WTC11 (cell line): Measurements from ENCODE around the gene ANGEL1.

ENCODE experiments used
- FOXJ3 ChIP-seq: sonication (generic); formaldehyde crosslinking; IDR thresholded peaks from 2 replicates; pipeline ENCODE4 v1.9.0; 2021; ENCODE audit warnings: missing genetic modification reagents, mild to moderate bottlenecking, borderline replicate concordance
- JUN ChIP-seq: sonication (generic); formaldehyde crosslinking; IDR thresholded peaks from 2 replicates; pipeline ENCODE4 v1.8.0; 2023; ENCODE audit warnings: mild to moderate bottlenecking, missing genetic modification reagents
- MXD4 ChIP-seq: fragments of 250-450 bp; sonication (Bioruptor Pico); IDR thresholded peaks from 2 replicates; pipeline ENCODE4 v1.8.0; 2021; ENCODE audit warnings: mild to moderate bottlenecking, moderate library complexity, borderline replicate concordance
- NFE2L1 ChIP-seq: sonication (generic); formaldehyde crosslinking; IDR thresholded peaks from 2 replicates; pipeline ENCODE4 v1.8.1; 2023; ENCODE audit warnings: missing genetic modification reagents
- NR2C2 ChIP-seq: sonication (generic); formaldehyde crosslinking; IDR thresholded peaks from 2 replicates; pipeline ENCODE4 v1.8.0; 2022; ENCODE audit warnings: mild to moderate bottlenecking, missing genetic modification reagents
- TF ChIP-seq, protein P1 (sequence below): sonication (generic); formaldehyde crosslinking; IDR thresholded peaks from 2 replicates; pipeline ENCODE4 v1.8.1; 2022; ENCODE audit warnings: missing genetic modification reagents, borderline replicate concordance
- TF ChIP-seq, protein P2 (sequence below): fragments of 200-600 bp; IDR thresholded peaks from 2 replicates; pipeline ENCODE4 v1.8.0; 2022; ENCODE audit warnings: antibody characterized with exemption
- TF ChIP-seq, protein P3 (sequence below): sonication (generic); formaldehyde crosslinking; IDR thresholded peaks from 2 replicates; pipeline ENCODE4 v1.8.0; 2023; ENCODE audit warnings: missing genetic modification reagents, mild to moderate bottlenecking, borderline replicate concordance
- TF ChIP-seq, protein P4 (sequence below): sonication (generic); formaldehyde crosslinking; IDR thresholded peaks from 2 replicates; pipeline ENCODE4 v1.8.0; 2022; ENCODE audit warnings: mild to moderate bottlenecking, missing genetic modification reagents
- TF ChIP-seq, protein P5 (sequence below): sonication (generic); formaldehyde crosslinking; IDR thresholded peaks from 2 replicates; pipeline ENCODE4 v1.8.1; 2023; ENCODE audit warnings: mild to moderate bottlenecking, missing genetic modification reagents, moderate library complexity
- TF ChIP-seq, protein P6 (sequence below): sonication (generic); formaldehyde crosslinking; IDR thresholded peaks from 2 replicates; pipeline ENCODE4 v1.8.1; 2022; ENCODE audit warnings: low read depth, mild to moderate bottlenecking, moderate library complexity, missing genetic modification reagents, borderline replicate concordance

DNA sequence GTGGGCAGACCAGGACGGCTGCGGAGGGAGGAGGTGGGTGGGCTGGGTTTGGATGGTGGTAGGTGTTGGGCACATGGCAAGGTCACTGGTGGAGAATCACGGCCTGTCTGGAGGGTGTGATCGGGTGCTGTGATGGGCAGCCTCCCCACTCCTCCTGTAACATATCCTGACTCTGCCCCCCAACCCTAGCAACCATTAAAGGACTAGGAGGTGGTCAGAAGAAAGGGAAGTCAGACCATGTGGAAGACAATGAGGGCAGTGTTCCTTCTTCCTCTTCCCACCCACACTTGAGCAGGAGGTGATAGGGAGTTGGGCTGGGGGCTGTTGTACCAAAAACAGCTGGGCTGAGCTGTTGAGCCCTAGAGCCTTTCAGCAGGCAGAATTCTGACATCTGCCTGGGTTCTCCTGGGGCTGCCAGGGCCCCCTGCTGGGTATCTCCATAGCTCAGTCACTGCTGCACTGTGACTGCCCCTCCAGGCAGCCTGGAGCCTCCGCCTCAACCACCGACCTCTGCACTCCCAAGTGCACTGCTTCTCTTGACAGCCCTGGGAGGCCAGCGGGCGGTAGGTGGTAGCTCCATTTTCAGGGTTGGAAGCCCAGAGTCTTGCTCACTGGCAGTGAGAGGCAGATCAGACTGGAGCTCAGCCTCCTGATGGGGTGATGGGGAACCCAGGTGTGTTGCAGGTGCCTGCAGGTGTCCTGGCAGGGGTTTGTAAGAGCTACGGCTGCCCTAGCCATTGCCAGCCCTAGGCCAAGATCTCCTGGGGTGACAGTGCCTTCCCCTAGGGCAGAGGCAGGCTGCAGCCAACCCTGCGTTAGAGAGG lies 36.0 kb downstream of the ANGEL1 start:
- TF ChIP-seq, protein P1, sequence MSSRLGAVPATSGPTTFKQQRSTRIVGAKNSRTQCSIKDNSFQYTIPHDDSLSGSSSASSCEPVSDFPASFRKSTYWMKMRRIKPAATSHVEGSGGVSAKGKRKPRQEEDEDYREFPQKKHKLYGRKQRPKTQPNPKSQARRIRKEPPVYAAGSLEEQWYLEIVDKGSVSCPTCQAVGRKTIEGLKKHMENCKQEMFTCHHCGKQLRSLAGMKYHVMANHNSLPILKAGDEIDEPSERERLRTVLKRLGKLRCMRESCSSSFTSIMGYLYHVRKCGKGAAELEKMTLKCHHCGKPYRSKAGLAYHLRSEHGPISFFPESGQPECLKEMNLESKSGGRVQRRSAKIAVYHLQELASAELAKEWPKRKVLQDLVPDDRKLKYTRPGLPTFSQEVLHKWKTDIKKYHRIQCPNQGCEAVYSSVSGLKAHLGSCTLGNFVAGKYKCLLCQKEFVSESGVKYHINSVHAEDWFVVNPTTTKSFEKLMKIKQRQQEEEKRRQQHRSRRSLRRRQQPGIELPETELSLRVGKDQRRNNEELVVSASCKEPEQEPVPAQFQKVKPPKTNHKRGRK (CRISPR knock-in tag): no peak
- TF ChIP-seq, protein P2, sequence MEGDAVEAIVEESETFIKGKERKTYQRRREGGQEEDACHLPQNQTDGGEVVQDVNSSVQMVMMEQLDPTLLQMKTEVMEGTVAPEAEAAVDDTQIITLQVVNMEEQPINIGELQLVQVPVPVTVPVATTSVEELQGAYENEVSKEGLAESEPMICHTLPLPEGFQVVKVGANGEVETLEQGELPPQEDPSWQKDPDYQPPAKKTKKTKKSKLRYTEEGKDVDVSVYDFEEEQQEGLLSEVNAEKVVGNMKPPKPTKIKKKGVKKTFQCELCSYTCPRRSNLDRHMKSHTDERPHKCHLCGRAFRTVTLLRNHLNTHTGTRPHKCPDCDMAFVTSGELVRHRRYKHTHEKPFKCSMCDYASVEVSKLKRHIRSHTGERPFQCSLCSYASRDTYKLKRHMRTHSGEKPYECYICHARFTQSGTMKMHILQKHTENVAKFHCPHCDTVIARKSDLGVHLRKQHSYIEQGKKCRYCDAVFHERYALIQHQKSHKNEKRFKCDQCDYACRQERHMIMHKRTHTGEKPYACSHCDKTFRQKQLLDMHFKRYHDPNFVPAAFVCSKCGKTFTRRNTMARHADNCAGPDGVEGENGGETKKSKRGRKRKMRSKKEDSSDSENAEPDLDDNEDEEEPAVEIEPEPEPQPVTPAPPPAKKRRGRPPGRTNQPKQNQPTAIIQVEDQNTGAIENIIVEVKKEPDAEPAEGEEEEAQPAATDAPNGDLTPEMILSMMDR: no peak
- TF ChIP-seq, protein P3, sequence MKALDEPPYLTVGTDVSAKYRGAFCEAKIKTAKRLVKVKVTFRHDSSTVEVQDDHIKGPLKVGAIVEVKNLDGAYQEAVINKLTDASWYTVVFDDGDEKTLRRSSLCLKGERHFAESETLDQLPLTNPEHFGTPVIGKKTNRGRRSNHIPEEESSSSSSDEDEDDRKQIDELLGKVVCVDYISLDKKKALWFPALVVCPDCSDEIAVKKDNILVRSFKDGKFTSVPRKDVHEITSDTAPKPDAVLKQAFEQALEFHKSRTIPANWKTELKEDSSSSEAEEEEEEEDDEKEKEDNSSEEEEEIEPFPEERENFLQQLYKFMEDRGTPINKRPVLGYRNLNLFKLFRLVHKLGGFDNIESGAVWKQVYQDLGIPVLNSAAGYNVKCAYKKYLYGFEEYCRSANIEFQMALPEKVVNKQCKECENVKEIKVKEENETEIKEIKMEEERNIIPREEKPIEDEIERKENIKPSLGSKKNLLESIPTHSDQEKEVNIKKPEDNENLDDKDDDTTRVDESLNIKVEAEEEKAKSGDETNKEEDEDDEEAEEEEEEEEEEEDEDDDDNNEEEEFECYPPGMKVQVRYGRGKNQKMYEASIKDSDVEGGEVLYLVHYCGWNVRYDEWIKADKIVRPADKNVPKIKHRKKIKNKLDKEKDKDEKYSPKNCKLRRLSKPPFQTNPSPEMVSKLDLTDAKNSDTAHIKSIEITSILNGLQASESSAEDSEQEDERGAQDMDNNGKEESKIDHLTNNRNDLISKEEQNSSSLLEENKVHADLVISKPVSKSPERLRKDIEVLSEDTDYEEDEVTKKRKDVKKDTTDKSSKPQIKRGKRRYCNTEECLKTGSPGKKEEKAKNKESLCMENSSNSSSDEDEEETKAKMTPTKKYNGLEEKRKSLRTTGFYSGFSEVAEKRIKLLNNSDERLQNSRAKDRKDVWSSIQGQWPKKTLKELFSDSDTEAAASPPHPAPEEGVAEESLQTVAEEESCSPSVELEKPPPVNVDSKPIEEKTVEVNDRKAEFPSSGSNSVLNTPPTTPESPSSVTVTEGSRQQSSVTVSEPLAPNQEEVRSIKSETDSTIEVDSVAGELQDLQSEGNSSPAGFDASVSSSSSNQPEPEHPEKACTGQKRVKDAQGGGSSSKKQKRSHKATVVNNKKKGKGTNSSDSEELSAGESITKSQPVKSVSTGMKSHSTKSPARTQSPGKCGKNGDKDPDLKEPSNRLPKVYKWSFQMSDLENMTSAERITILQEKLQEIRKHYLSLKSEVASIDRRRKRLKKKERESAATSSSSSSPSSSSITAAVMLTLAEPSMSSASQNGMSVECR (CRISPR knock-in tag): no peak
- no peak for TF ChIP-seq NR2C2
- no peak for TF ChIP-seq MXD4 (CRISPR knock-in tag)
- TF ChIP-seq, protein P4, sequence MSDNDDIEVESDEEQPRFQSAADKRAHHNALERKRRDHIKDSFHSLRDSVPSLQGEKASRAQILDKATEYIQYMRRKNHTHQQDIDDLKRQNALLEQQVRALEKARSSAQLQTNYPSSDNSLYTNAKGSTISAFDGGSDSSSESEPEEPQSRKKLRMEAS (CRISPR knock-in tag): no peak
- no peak for TF ChIP-seq NFE2L1
- TF ChIP-seq, protein P5, sequence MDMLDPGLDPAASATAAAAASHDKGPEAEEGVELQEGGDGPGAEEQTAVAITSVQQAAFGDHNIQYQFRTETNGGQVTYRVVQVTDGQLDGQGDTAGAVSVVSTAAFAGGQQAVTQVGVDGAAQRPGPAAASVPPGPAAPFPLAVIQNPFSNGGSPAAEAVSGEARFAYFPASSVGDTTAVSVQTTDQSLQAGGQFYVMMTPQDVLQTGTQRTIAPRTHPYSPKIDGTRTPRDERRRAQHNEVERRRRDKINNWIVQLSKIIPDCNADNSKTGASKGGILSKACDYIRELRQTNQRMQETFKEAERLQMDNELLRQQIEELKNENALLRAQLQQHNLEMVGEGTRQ (CRISPR knock-in tag): no peak
- no peak for TF ChIP-seq FOXJ3
- TF ChIP-seq, protein P6, sequence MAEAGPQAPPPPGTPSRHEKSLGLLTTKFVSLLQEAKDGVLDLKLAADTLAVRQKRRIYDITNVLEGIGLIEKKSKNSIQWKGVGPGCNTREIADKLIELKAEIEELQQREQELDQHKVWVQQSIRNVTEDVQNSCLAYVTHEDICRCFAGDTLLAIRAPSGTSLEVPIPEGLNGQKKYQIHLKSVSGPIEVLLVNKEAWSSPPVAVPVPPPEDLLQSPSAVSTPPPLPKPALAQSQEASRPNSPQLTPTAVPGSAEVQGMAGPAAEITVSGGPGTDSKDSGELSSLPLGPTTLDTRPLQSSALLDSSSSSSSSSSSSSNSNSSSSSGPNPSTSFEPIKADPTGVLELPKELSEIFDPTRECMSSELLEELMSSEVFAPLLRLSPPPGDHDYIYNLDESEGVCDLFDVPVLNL (CRISPR knock-in tag): no peak
- no peak for TF ChIP-seq JUN
